Neural cell (in vitro differentiated cells): ENCODE data around the gene GALNT2. TPM values are rescaled to one million over a fixed set of nuclear protein-coding genes. Genes with fewer than 3 reads are reported as not detected.

ENCODE experiments used
- H2AFZ ChIP-seq: fragments of 200-600, 300-800 bp; sonication (generic), shearing (Covaris generic); 2 replicates; pipeline ENCODE4 v1.6.0; 2014; ENCODE audit warnings: low read depth, mild to moderate bottlenecking, antibody characterized with exemption, low read length, moderate library complexity
- H3F3A ChIP-seq: fragments of 200-600 bp; shearing (Covaris generic); 2 replicates; pipeline ENCODE4 v1.6.1; 2016; ENCODE audit warnings: mild to moderate bottlenecking, moderate library complexity, mixed read lengths, antibody characterized with exemption, low read length; ENCODE audit not compliant: insufficient read depth, poor library complexity, severe bottlenecking
- H3K27ac ChIP-seq: fragments of 200-600, 300-800 bp; sonication (generic), shearing (Covaris generic); 2 replicates; pipeline ENCODE4 v1.5.1; 2014; ENCODE audit warnings: mild to moderate bottlenecking, low read length, moderate library complexity
- H3K27me3 ChIP-seq: fragments of 300-800, 200-600 bp; sonication (generic), shearing (Covaris generic); 2 replicates; pipeline ENCODE4 v1.6.0; 2014; ENCODE audit warnings: mild to moderate bottlenecking, low read depth, low read length, moderate library complexity; ENCODE audit not compliant: insufficient read depth
- H3K36me3 ChIP-seq: fragments of 300-800, 200-600 bp; sonication (generic), shearing (Covaris generic); 2 replicates; pipeline ENCODE4 v1.5.1; 2014; ENCODE audit warnings: mild to moderate bottlenecking, antibody characterized with exemption, low read length, moderate library complexity; ENCODE audit not compliant: insufficient read depth
- H3K4me2 ChIP-seq: fragments of 300-800, 200-600 bp; sonication (generic), shearing (Covaris generic); 2 replicates; pipeline ENCODE4 v1.6.0; 2014; ENCODE audit warnings: mild to moderate bottlenecking, low read length
- H3K4me3 ChIP-seq: fragments of 300-800, 200-600 bp; sonication (generic), shearing (Covaris generic); 2 replicates; pipeline ENCODE4 v1.5.1; 2014; ENCODE audit warnings: mild to moderate bottlenecking, low read length, moderate library complexity
- H3K79me2 ChIP-seq: fragments of 200-600 bp; shearing (Covaris generic); replicated peaks from 2 replicates; pipeline ENCODE4 v1.6.0; 2014; ENCODE audit warnings: mild to moderate bottlenecking, low read length, moderate library complexity; ENCODE audit not compliant: insufficient read depth
- H3K9ac ChIP-seq: fragments of 300-800, 200-600 bp; sonication (generic), shearing (Covaris generic); 2 replicates; pipeline ENCODE4 v1.6.1; 2016; ENCODE audit warnings: mild to moderate bottlenecking, low read length, mixed read lengths
- H3K9me2 ChIP-seq: fragments of 200-600 bp; shearing (Covaris generic); 2 replicates; pipeline ENCODE4 v1.6.1; 2016; ENCODE audit warnings: mild to moderate bottlenecking, low read length, mixed read lengths; ENCODE audit not compliant: insufficient read depth
- H3K9me3 ChIP-seq: fragments of 200-600, 300-800 bp; sonication (generic), shearing (Covaris generic); 2 replicates; pipeline ENCODE4 v1.6.1; 2016; ENCODE audit warnings: mild to moderate bottlenecking, mixed run types, low read length, moderate library complexity, mixed read lengths
- H4K20me1 ChIP-seq: fragments of 200-600 bp; shearing (Covaris generic); 2 replicates; pipeline ENCODE4 v1.6.1; 2016; ENCODE audit warnings: mild to moderate bottlenecking, mixed run types; ENCODE audit not compliant: insufficient read depth
- CTCF ChIP-seq: fragments of 450-650 bp; IDR thresholded peaks from 2 replicates; pipeline ENCODE4 v1.5.1; 2014; ENCODE audit warnings: antibody characterized with exemption, mild to moderate bottlenecking, moderate library complexity; ENCODE audit not compliant: poor library complexity, severe bottlenecking
- EP300 ChIP-seq: fragments of 450-650 bp; conservative IDR thresholded peaks from 2 replicates; pipeline ENCODE4 v1.6.1; 2014; ENCODE audit warnings: antibody characterized with exemption, mild to moderate bottlenecking, moderate library complexity; ENCODE audit not compliant: poor library complexity, severe bottlenecking
- EZH2 ChIP-seq: fragments of 200-600, 300-800 bp; shearing (Covaris generic), sonication (generic); IDR thresholded peaks from 2 replicates; pipeline ENCODE4 v1.6.1; 2014; ENCODE audit warnings: antibody characterized with exemption, low read length, borderline replicate concordance, mild to moderate bottlenecking; ENCODE audit not compliant: insufficient read depth, poor library complexity, severe bottlenecking
- MXI1 ChIP-seq: fragments of 450-650 bp; conservative IDR thresholded peaks from 2 replicates; pipeline ENCODE4 v1.6.1; 2014; ENCODE audit warnings: antibody characterized with exemption, mild to moderate bottlenecking; ENCODE audit not compliant: poor library complexity, severe bottlenecking
- POLR2AphosphoS5 ChIP-seq: IDR thresholded peaks from 2 replicates; pipeline ENCODE4 v1.6.1; 2012
- RAD21 ChIP-seq: fragments of 450-650 bp; conservative IDR thresholded peaks from 2 replicates; pipeline ENCODE4 v1.6.1; 2014; ENCODE audit warnings: antibody characterized with exemption, mild to moderate bottlenecking, moderate library complexity
- REST ChIP-seq: IDR thresholded peaks from 2 replicates; pipeline ENCODE4 v1.6.1; 2012; ENCODE audit warnings: borderline replicate concordance
- SMC3 ChIP-seq: fragments of 450-650 bp; conservative IDR thresholded peaks from 2 replicates; pipeline ENCODE4 v1.6.1; 2014; ENCODE audit warnings: antibody characterized with exemption, mild to moderate bottlenecking, moderate library complexity; ENCODE audit not compliant: poor library complexity
- TAF1 ChIP-seq: IDR thresholded peaks from 2 replicates; pipeline ENCODE4 v1.6.1; 2012; ENCODE audit warnings: low read depth
- polyA plus RNA-seq: library from polyadenylated mRNA; depleted of rRNA; stranded (reverse); fragments of >200 nt; gene quantifications from 2 replicates; pipeline ENCODE4 v1.2.3, GENCODE V29; 2014

GALNT2 gene
- polyA plus RNA-seq, 1 donor from 2014 or later, result 38.8 TPM

- TF ChIP-seq POLR2AphosphoS5 (no peak), EP300 (no peak), REST (no peak), EZH2 (no peak), MXI1 (no peak), RAD21 (no peak), CTCF (no peak), TAF1 (no peak), SMC3 (no peak)
- Histone ChIP-seq H2AFZ (no peak overlapping the region), H3K9me2 (no peaks in the 10 kb centered on the region), H4K20me1 (no peaks in the 10 kb centered on the region), H3K27ac (no peak overlapping the region), H3F3A (no peaks in the 10 kb centered on the region), H3K27me3 (no peaks in the 10 kb centered on the region), H3K9me3 (no peaks in the 10 kb centered on the region), H3K9ac (no peak overlapping the region), H3K4me3 (no peak overlapping the region), H3K36me3 (no peaks in the 10 kb centered on the region), H3K79me2 (no peaks in the 10 kb centered on the region), H3K4me2 (no peak overlapping the region)
These were observed 138.7 kb downstream of the GALNT2 start for GRCh38 chr1:230205719-230206198.

GRCh38 chr1:230206207-230206606 is 139.2 kb downstream of the GALNT2 start:
- Histone ChIP-seq H3K4me2 (no peak overlapping the region), H2AFZ (no peak overlapping the region), H3K4me3 (no peak overlapping the region), H3K79me2 (no peaks in the 10 kb centered on the region), H3K9ac (no peak overlapping the region), H3K36me3 (no peaks in the 10 kb centered on the region), H3K27ac (no peak overlapping the region), H3K27me3 (no peaks in the 10 kb centered on the region), H3K9me3 (no peaks in the 10 kb centered on the region), H4K20me1 (no peaks in the 10 kb centered on the region), H3K9me2 (no peaks in the 10 kb centered on the region), H3F3A (no peaks in the 10 kb centered on the region)
- no peak for TF ChIP-seq CTCF
- TF ChIP-seq EP300, result no peak
- no peak for TF ChIP-seq EZH2
- no peak for TF ChIP-seq MXI1
- TF ChIP-seq REST, result no peak
- TF ChIP-seq SMC3, result no peak
- TF ChIP-seq RAD21, result no peak
- no peak for TF ChIP-seq POLR2AphosphoS5
- TF ChIP-seq TAF1, result no peak
